Thyroid gland (tissue), 4 donors: ENCODE results near the gene ZFHX3. TPM values are rescaled to one million over a fixed set of nuclear protein-coding genes. Genes with fewer than 3 reads are reported as not detected.

Experiments
- DNase-seq, 2 donors: peaks; one replicate each; pipeline ENCODE4 v3.0.0-alpha.2; 2019
- H3K27ac ChIP-seq, 3 donors: fragments of 200-600 bp; sonication (generic); 1 replicate in 2 of 3; 2 replicates in 1 of 3; pipeline ENCODE4 v1.5.1; 2016 to 2019; ENCODE audit warnings: mild to moderate bottlenecking in 1 of 3, moderate library complexity in 1 of 3
- H3K27me3 ChIP-seq: fragments of 200-600 bp; sonication (generic); one replicate; pipeline ENCODE4 v1.5.1; 2019
- H3K36me3 ChIP-seq, 2 donors: fragments of 200-600 bp; sonication (generic); one replicate each; pipeline ENCODE4 v1.5.1; 2016 to 2019
- H3K4me1 ChIP-seq, 2 donors: fragments of 200-600 bp; sonication (generic); one replicate each; pipeline ENCODE4 v1.5.1; 2017 to 2019
- H3K4me3 ChIP-seq, 3 donors: fragments of 200-600 bp; sonication (generic); replicated peaks in 1 of 3; 1 replicate in 2 of 3; 2 replicates in 1 of 3; pipeline ENCODE4 v1.5.1; 2016; ENCODE audit warnings: mild to moderate bottlenecking in 1 of 3
- H3K9me3 ChIP-seq: fragments of 200-600 bp; sonication (generic); one replicate; pipeline ENCODE4 v1.5.1; 2017
- POLR2A ChIP-seq, 2 donors: fragments of 450-650 bp; IDR thresholded peaks; one replicate each; pipeline ENCODE4 v1.6.1; 2017; ENCODE audit warnings: antibody characterized with exemption in 2 of 2, mild to moderate bottlenecking in 2 of 2, moderate library complexity in 1 of 2
- WGBS, 2 donors: methylation state at CpG; one replicate each; pipeline ENCODE4 v1.1.5; 2017; 5-methylcytosine and 5-hydroxymethylcytosine counted together
- intact Hi-C: fragments of 100-400 bp; cut with DNase I; formaldehyde crosslinking; loops from one replicate; pipeline ENCODE4 v1.15.1; 2023
- total RNA-seq, 4 donors: library from RNA; depleted of rRNA; stranded (reverse); fragments of >200 nt; gene quantifications; one replicate each; pipeline ENCODE4 v1.2.3, GENCODE V29; 2016
- TF ChIP-seq, protein P1 (sequence below), 6 experiments: fragments of 200-600 bp in 3 of 6; fragments of 450-650 bp in 3 of 6; sonication (generic) in 3 of 6; IDR thresholded peaks; one replicate each; pipeline ENCODE4 v1.5.1; 2016 to 2019; ENCODE audit warnings: antibody characterized with exemption in 6 of 6, mild to moderate bottlenecking in 2 of 6, inconsistent platforms in 1 of 6, moderate library complexity in 1 of 6

Gene ZFHX3
- total RNA-seq, 4 donors from 2014 or later = 27.4 to 92.9 (median 45.5) TPM

DNA sequence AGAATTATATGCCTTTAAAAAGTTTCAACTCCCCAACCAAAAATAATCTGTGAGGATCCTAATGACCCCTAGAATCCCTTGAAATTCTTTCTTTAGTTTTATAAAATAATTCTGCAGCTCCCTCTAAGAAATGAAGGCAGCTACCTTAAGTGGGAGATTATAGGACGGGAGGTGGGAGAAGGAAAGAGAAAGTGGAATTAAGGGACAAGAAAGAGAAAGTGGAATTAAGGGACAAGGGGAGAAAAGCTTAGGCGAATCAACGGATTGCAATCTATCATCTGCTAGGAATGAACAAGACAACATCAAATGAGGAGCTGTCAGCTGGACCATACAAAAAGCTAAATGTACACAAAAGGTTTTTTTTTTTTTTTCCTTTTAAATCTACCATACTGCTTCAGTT is 262.0 kb downstream of the ZFHX3 start:
- WGBS, 2 donors = 54% methylated on average over 3 of the region's 3 CpGs
- intact Hi-C loops = no loop called here
- Histone ChIP-seq H3K4me3 (no peak overlapping the region), H3K9me3 (no peaks in the 10 kb centered on the region), H3K27ac (peak overlapping the region; percentile 88 to 92 (median 91)), H3K4me1 (peaks cover 44 to 48% of the 10 kb centered on the region in 2 donors), H3K27me3 (no peaks in the 10 kb centered on the region), H3K36me3 (no peaks in the 10 kb centered on the region)
- DNase-seq = no peak
- TF ChIP-seq, protein P1, sequence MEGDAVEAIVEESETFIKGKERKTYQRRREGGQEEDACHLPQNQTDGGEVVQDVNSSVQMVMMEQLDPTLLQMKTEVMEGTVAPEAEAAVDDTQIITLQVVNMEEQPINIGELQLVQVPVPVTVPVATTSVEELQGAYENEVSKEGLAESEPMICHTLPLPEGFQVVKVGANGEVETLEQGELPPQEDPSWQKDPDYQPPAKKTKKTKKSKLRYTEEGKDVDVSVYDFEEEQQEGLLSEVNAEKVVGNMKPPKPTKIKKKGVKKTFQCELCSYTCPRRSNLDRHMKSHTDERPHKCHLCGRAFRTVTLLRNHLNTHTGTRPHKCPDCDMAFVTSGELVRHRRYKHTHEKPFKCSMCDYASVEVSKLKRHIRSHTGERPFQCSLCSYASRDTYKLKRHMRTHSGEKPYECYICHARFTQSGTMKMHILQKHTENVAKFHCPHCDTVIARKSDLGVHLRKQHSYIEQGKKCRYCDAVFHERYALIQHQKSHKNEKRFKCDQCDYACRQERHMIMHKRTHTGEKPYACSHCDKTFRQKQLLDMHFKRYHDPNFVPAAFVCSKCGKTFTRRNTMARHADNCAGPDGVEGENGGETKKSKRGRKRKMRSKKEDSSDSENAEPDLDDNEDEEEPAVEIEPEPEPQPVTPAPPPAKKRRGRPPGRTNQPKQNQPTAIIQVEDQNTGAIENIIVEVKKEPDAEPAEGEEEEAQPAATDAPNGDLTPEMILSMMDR (IDR thresholded peaks at IDR 0.05) = no peak
- TF ChIP-seq POLR2A (IDR thresholded peaks at IDR 0.05) = no peak

DNA sequence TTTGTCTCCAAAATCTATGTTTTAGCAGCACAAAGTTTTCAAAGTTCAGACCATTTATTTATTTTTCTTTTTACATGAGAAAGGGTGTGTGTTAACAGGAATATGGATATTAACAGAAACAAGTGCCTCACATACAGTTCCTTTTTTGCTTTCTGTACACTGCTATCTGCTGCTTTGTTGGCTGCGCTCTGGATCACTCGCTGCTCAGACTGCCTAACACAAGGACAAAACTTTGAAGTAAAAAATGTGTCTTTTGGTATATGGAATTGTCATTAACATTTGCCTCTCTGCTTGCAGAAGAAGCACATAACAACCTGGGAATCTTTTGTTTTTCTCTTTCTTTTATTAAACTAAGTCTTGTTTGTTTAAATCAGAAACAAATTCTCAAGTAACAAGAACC is 262.8 kb downstream of the ZFHX3 start:
- DNase-seq = no peak
- 75 to 78% methylated on average over 2 of the region's 2 CpGs for WGBS, 2 donors
- TF ChIP-seq POLR2A (IDR thresholded peaks at IDR 0.05) = no peak
- TF ChIP-seq, protein P1 (IDR thresholded peaks at IDR 0.05) = no peak
- Histone ChIP-seq H3K27me3 (no peaks in the 10 kb centered on the region), H3K4me3 (no peak overlapping the region), H3K36me3 (no peaks in the 10 kb centered on the region), H3K27ac (peak overlapping the region in 2 of 3 donors; percentile 91 to 92), H3K4me1 (peaks cover 44 to 46% of the 10 kb centered on the region in 2 donors), H3K9me3 (no peaks in the 10 kb centered on the region)
- intact Hi-C loops = no loop called here

DNA sequence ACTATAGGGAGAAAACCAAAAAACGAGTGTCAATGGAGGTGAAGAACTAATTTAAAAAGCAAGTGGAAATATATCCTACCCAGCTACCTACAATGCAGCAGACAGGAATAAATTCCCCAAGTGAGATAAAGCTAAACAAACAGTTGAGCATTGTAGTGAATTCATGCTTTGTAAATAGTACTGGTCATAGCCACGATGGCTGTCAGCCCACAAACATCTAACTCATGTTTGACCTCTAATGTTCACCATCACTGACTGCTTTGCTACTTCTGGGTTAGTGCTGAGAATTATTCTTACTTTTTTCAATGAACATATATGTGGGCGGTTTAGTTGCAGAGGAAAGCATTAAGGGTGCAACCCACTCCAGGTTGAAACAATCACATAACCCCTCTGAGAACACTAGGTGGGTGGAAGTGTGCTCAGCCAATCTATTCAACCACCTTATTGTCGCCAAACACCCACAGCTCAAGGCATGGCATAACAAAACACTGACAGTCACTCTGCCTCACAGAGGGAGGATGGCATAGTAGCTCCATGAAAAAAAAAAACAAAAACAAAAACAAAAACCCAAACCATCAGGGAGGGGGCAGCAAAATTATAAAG is 264.1 kb downstream of the ZFHX3 start:
- 74 to 75% methylated on average over 4 of the region's 4 CpGs for WGBS, 2 donors
- no peak overlapping the region for H3K27ac ChIP-seq
- intact Hi-C loops = no loop called here
- no peaks in the 10 kb centered on the region for H3K9me3 ChIP-seq
- no peak overlapping the region for H3K4me3 ChIP-seq
- H3K27me3 ChIP-seq = no peaks in the 10 kb centered on the region
- no peak for DNase-seq
- TF ChIP-seq POLR2A (IDR thresholded peaks at IDR 0.05) = no peak
- TF ChIP-seq, protein P1 (IDR thresholded peaks at IDR 0.05) = no peak
- peaks cover 38% of the 10 kb centered on the region in 2 donors for H3K4me1 ChIP-seq
- no peaks in the 10 kb centered on the region for H3K36me3 ChIP-seq

DNA sequence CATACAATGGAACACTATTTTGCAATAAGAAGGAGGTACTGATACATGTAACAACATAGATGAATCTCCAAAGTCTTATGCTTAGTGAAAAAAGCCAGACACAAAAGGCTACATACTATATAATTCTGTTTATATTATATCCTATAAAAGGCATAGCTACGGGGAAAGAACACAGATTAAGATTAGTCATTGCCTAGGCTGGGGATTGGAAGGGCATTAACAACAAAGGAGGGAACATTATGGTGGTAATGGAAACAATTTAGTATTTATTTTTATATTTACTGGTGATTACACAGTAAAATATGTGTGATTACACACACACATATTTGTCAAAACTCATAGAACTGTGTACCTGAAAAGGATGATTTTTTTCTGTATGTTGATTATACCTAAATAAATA is 278.1 kb downstream of the ZFHX3 start:
- TF ChIP-seq, protein P1 (IDR thresholded peaks at IDR 0.05) = no peak
- TF ChIP-seq POLR2A (IDR thresholded peaks at IDR 0.05) = no peak
- no peak overlapping the region for H3K4me3 ChIP-seq
- H3K27ac ChIP-seq = no peak overlapping the region
- 82 to 91% methylated on average over 1 of the region's 1 CpG for WGBS, 2 donors
- DNase-seq = no peak
- H3K27me3 ChIP-seq = no peaks in the 10 kb centered on the region
- no peaks in the 10 kb centered on the region for H3K36me3 ChIP-seq
- H3K9me3 ChIP-seq = no peaks in the 10 kb centered on the region
- intact Hi-C loops = no loop called here
- H3K4me1 ChIP-seq = no peaks in the 10 kb centered on the region

DNA sequence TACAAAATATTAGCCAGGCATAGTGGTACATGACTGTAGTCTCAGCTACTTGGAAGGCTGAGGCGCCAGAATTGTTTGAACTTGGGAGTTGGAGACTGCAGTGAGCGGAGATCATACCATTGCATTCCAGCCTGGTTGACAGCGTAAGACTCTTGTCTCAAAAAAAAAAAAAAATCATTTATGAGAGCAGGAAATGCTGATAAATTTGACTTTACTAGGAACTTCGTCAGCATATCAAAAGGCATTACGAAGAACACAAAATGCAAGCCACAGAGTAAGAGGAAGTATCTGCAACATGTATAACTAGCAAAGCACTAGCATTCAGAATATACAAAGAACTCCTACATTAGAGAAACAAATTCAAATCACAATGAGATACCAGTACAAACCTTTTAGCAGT is 279.3 kb downstream of the ZFHX3 start:
- peaks cover 0 to 10% of the 10 kb centered on the region in 2 donors for H3K4me1 ChIP-seq
- no peak for TF ChIP-seq POLR2A (IDR thresholded peaks at IDR 0.05)
- TF ChIP-seq, protein P1 (IDR thresholded peaks at IDR 0.05) = no peak
- intact Hi-C loops = no loop called here
- no peaks in the 10 kb centered on the region for H3K36me3 ChIP-seq
- no peaks in the 10 kb centered on the region for H3K9me3 ChIP-seq
- DNase-seq = no peak
- H3K4me3 ChIP-seq = no peak overlapping the region
- no peak overlapping the region for H3K27ac ChIP-seq
- 87 to 88% methylated on average over 5 of the region's 5 CpGs for WGBS, 2 donors
- no peaks in the 10 kb centered on the region for H3K27me3 ChIP-seq
